ENCODE measurements around the gene PCNX2.

The PCNX2 gene

GRCh38 chr1:233193741-233194140 lies 101.8 kb downstream of the PCNX2 start:
- no peak for TF ChIP-seq MAX (IDR thresholded peaks at IDR 0.05)
- no peak for TF ChIP-seq CREB1 (IDR thresholded peaks at IDR 0.05; ENCODE audit: low read depth)
- TF ChIP-seq, protein P1, sequence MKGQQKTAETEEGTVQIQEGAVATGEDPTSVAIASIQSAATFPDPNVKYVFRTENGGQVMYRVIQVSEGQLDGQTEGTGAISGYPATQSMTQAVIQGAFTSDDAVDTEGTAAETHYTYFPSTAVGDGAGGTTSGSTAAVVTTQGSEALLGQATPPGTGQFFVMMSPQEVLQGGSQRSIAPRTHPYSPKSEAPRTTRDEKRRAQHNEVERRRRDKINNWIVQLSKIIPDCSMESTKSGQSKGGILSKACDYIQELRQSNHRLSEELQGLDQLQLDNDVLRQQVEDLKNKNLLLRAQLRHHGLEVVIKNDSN (IDR thresholded peaks at IDR 0.05): no peak
- TF ChIP-seq TEAD4 (IDR thresholded peaks at IDR 0.05): no peak
- TF ChIP-seq NFIC (IDR thresholded peaks at IDR 0.05): no peak
- TF ChIP-seq EP300 (IDR thresholded peaks at IDR 0.05; ENCODE audit: borderline replicate concordance): no peak
- TF ChIP-seq RAD21 (IDR thresholded peaks at IDR 0.05; ENCODE audit: low read depth): no peak
- no peak for TF ChIP-seq FOXM1 (IDR thresholded peaks at IDR 0.05; ENCODE audit: borderline replicate concordance, low read depth)
- no peak for TF ChIP-seq REST (IDR thresholded peaks at IDR 0.05; ENCODE audit: low read depth)
- no peak for TF ChIP-seq YY1 (IDR thresholded peaks at IDR 0.05; ENCODE audit: low read depth)
- no peak for TF ChIP-seq CEBPB (IDR thresholded peaks at IDR 0.05)

GRCh38 chr1:233190987-233191386 lies 104.5 kb downstream of the PCNX2 start:
- TF ChIP-seq EP300 (IDR thresholded peaks at IDR 0.05; ENCODE audit: borderline replicate concordance) (no peak), NFIC (IDR thresholded peaks at IDR 0.05) (no peak), CREB1 (IDR thresholded peaks at IDR 0.05; ENCODE audit: low read depth) (no peak), TEAD4 (IDR thresholded peaks at IDR 0.05) (no peak), TAF1 (IDR thresholded peaks at IDR 0.05; ENCODE audit: low read depth) (no peak), REST (IDR thresholded peaks at IDR 0.05; ENCODE audit: low read depth) (no peak), RAD21 (IDR thresholded peaks at IDR 0.05; ENCODE audit: low read depth) (no peak), CEBPB (IDR thresholded peaks at IDR 0.05) (no peak), ZBTB7A (IDR thresholded peaks at IDR 0.05; ENCODE audit: low read depth) (no peak)

- TF ChIP-seq MAX (IDR thresholded peaks at IDR 0.05): no peak
- TF ChIP-seq, protein P1 (IDR thresholded peaks at IDR 0.05): no peak
- TF ChIP-seq YY1 (IDR thresholded peaks at IDR 0.05; ENCODE audit: low read depth): no peak
- no peak for TF ChIP-seq CEBPB (IDR thresholded peaks at IDR 0.05)
- no peak for TF ChIP-seq FOXM1 (IDR thresholded peaks at IDR 0.05; ENCODE audit: borderline replicate concordance, low read depth)
Observed at GRCh38 chr1:233189526-233189925, 106.0 kb downstream of the PCNX2 start.

DNA sequence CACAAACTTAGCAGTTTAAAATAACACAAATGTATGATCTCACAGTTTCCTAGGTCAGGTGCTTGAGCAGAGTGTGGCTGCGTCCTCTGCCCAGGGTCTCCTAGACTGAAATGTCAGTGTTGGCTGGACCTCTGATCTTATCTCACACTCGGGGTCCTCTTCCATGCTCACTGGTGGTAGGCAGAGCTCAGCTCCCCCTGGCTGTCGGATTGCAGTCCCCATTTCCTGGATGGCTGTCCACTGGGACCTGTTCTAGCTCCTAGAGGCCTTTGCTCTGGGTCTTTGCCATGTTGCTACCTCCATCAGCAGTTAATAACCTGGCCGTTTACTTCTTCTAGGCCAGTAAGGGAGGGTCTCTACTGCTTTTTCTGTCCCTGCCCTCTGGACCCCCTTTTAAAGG lies 107.5 kb downstream of the PCNX2 start:
- no peak for TF ChIP-seq TEAD4 (IDR thresholded peaks at IDR 0.05)
- TF ChIP-seq REST (IDR thresholded peaks at IDR 0.05; ENCODE audit: low read depth): no peak
- TF ChIP-seq TAF1 (IDR thresholded peaks at IDR 0.05; ENCODE audit: low read depth): no peak
- TF ChIP-seq, protein P1 (IDR thresholded peaks at IDR 0.05): no peak
- TF ChIP-seq EGR1 (IDR thresholded peaks at IDR 0.05): no peak
- no peak for TF ChIP-seq ZBTB7A (IDR thresholded peaks at IDR 0.05; ENCODE audit: low read depth)
- TF ChIP-seq CEBPB (IDR thresholded peaks at IDR 0.05): no peak
- TF ChIP-seq EP300 (IDR thresholded peaks at IDR 0.05; ENCODE audit: borderline replicate concordance): no peak
- TF ChIP-seq MAX (IDR thresholded peaks at IDR 0.05): no peak
